Neuronal stem cell (in vitro differentiated cells): ENCODE data around the gene HPRT1. TPM values are rescaled to one million over a fixed set of nuclear protein-coding genes. Genes with fewer than 3 reads are reported as not detected.
A peak's percentile ranks its signal among the peaks of the same experiment; 100 is the strongest.

Experiments used
- DNase-seq: peaks from one replicate; pipeline ENCODE4 v3.0.0-alpha.2; 2013; ENCODE audit warnings: low spot score
- H2AFZ ChIP-seq: one replicate; pipeline ENCODE4 v1.6.1; 2013; ENCODE audit warnings: mild to moderate bottlenecking, low read length, inconsistent platforms
- H2AK5ac ChIP-seq: 2 replicates; pipeline ENCODE4 v1.6.1; 2013; ENCODE audit warnings: low read depth, mild to moderate bottlenecking, inconsistent platforms, low read length, moderate library complexity, mixed read lengths
- H2BK120ac ChIP-seq: 2 replicates; pipeline ENCODE4 v1.6.1; 2013; ENCODE audit warnings: low read depth, mild to moderate bottlenecking, inconsistent platforms, low read length, moderate library complexity, mixed read lengths
- H2BK12ac ChIP-seq: one replicate; pipeline ENCODE4 v1.6.1; 2013; ENCODE audit warnings: low read length, inconsistent platforms
- H2BK15ac ChIP-seq: 2 replicates; pipeline ENCODE4 v1.6.1; 2013; ENCODE audit warnings: mild to moderate bottlenecking, low read length, inconsistent platforms, mixed read lengths
- H2BK5ac ChIP-seq: one replicate; pipeline ENCODE4 v1.6.1; 2013; ENCODE audit warnings: inconsistent platforms, mild to moderate bottlenecking, low read length, moderate library complexity
- H3K14ac ChIP-seq: one replicate; pipeline ENCODE4 v1.6.1; 2013; ENCODE audit warnings: low read length, inconsistent platforms
- H3K18ac ChIP-seq: 2 replicates; pipeline ENCODE4 v1.6.1; 2013; ENCODE audit warnings: low read length, inconsistent platforms
- H3K23ac ChIP-seq: 2 replicates; pipeline ENCODE4 v1.6.1; 2013; ENCODE audit warnings: low read depth, mild to moderate bottlenecking, mixed read lengths, low read length, inconsistent platforms; ENCODE audit not compliant: poor library complexity
- H3K27ac ChIP-seq: replicated peaks from 3 replicates; pipeline ENCODE4 v1.5.1; 2013; ENCODE audit warnings: low read length, inconsistent platforms
- H3K27me3 ChIP-seq, 3 experiments: 2 replicates each; pipeline ENCODE4 v1.6.1; 2013; ENCODE audit warnings: low read length in 3 of 3, mild to moderate bottlenecking in 2 of 3, inconsistent platforms in 1 of 3, low read depth in 1 of 3, mixed read lengths in 1 of 3, moderate library complexity in 1 of 3; ENCODE audit not compliant: control insufficient read depth in 3 of 3, insufficient read depth in 3 of 3
- H3K36me3 ChIP-seq, 2 donors: replicated peaks in 1 of 2; 2 replicates each; pipeline ENCODE4 v1.6.1; 2013; ENCODE audit warnings: low read length in 2 of 2; ENCODE audit not compliant: control insufficient read depth in 2 of 2, insufficient read depth in 2 of 2
- H3K4ac ChIP-seq: 2 replicates; pipeline ENCODE4 v1.6.1; 2013; ENCODE audit warnings: inconsistent platforms, mild to moderate bottlenecking, low read length, moderate library complexity
- H3K4me1 ChIP-seq, 2 donors: 1 replicate in 1 of 2; 2 replicates in 1 of 2; pipeline ENCODE4 v1.6.1; 2013; ENCODE audit warnings: low read length in 2 of 2, low read depth in 1 of 2; ENCODE audit not compliant: control insufficient read depth in 2 of 2, insufficient read depth in 1 of 2
- H3K4me2 ChIP-seq: one replicate; pipeline ENCODE4 v1.6.1; 2013; ENCODE audit warnings: mild to moderate bottlenecking, low read length, inconsistent platforms; ENCODE audit not compliant: insufficient read depth, poor library complexity, severe bottlenecking
- H3K4me3 ChIP-seq, 2 donors: 2 replicates each; pipeline ENCODE4 v1.5.1; 2013; ENCODE audit warnings: low read length in 2 of 2, mild to moderate bottlenecking in 2 of 2, inconsistent platforms in 1 of 2, moderate library complexity in 1 of 2
- H3K79me1 ChIP-seq: one replicate; pipeline ENCODE4 v1.6.1; 2013; ENCODE audit warnings: low read depth, mild to moderate bottlenecking, inconsistent platforms, low read length, moderate library complexity
- H3K9ac ChIP-seq: one replicate; pipeline ENCODE4 v1.6.1; 2013; ENCODE audit warnings: mild to moderate bottlenecking, low read depth, low read length, inconsistent platforms; ENCODE audit not compliant: poor library complexity
- H3K9me3 ChIP-seq, 2 donors: replicated peaks in 1 of 2; 2 replicates each; pipeline versions ENCODE3 to v1.6.1; 2013; ENCODE audit warnings: low read length in 2 of 2, mild to moderate bottlenecking in 2 of 2, inconsistent platforms in 1 of 2, low read depth in 1 of 2, mixed read lengths in 1 of 2, moderate library complexity in 1 of 2; ENCODE audit not compliant: control insufficient read depth in 2 of 2, insufficient read depth in 1 of 2
- H4K8ac ChIP-seq: one replicate; pipeline ENCODE4 v1.6.1; 2013; ENCODE audit warnings: low read depth, mild to moderate bottlenecking, inconsistent platforms, low read length, moderate library complexity
- H4K91ac ChIP-seq: one replicate; pipeline ENCODE4 v1.6.1; 2013; ENCODE audit warnings: low read length, low read depth, mild to moderate bottlenecking, inconsistent platforms; ENCODE audit not compliant: poor library complexity
- WGBS, 2 donors: extraction: QIAGEN DNeasy Blood & Tissue Kit; methylation state at CpG; one replicate each; pipeline ENCODE4 v1.1.7; 2013; ENCODE audit warnings: missing lambda C conversion rate in 2 of 2, mixed read lengths in 1 of 2; ENCODE audit not compliant: insufficient read length in 2 of 2, insufficient replicate concordance in 1 of 2; ENCODE audit errors: extremely low coverage in 2 of 2; 5-methylcytosine and 5-hydroxymethylcytosine counted together
- polyA plus RNA-seq, 2 experiments: library from polyadenylated mRNA; stranded (reverse); fragments of 200-250 nt; gene quantifications; one replicate each; pipeline ENCODE4 v1.2.3, GENCODE V29; 2013

Gene HPRT1, protein sequence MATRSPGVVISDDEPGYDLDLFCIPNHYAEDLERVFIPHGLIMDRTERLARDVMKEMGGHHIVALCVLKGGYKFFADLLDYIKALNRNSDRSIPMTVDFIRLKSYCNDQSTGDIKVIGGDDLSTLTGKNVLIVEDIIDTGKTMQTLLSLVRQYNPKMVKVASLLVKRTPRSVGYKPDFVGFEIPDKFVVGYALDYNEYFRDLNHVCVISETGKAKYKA
- polyA plus RNA-seq (2013, experiment 1 of 2): 27.1 TPM
- 27.1 TPM for polyA plus RNA-seq (2013, experiment 2 of 2)

- H3K79me1 ChIP-seq: no peaks in the 10 kb centered on the region
- H2BK15ac ChIP-seq: no peak within 1 kb of the TSS
- H3K27me3 ChIP-seq: no peaks in the 10 kb centered on the region
- H2BK12ac ChIP-seq: no peak within 1 kb of the TSS
- H3K14ac ChIP-seq: peak within 1 kb of the TSS; percentile 56
- H4K8ac ChIP-seq: no peak within 1 kb of the TSS
- H3K27ac ChIP-seq: no peak within 1 kb of the TSS
- no CpG with 5 or more reads among the region's 85 CpGs for WGBS, 2 donors
- H3K4ac ChIP-seq: no peak within 1 kb of the TSS
- H3K9ac ChIP-seq: peak within 1 kb of the TSS; percentile 88
- H2AK5ac ChIP-seq: no peak within 1 kb of the TSS
- peaks cover 0 to 3% of the 10 kb centered on the region in 2 donors for H3K4me1 ChIP-seq
- H3K4me2 ChIP-seq: peak within 1 kb of the TSS; percentile 54
- H4K91ac ChIP-seq: no peak within 1 kb of the TSS
- H3K18ac ChIP-seq: peak within 1 kb of the TSS; percentile 71
- H3K9me3 ChIP-seq: no peaks in the 10 kb centered on the region
- H3K36me3 ChIP-seq: no peaks in the 10 kb centered on the region
- no peak within 1 kb of the TSS for H2BK120ac ChIP-seq
- H3K23ac ChIP-seq: no peak within 1 kb of the TSS
- peak; percentile 60 for DNase-seq
- H2BK5ac ChIP-seq: no peak within 1 kb of the TSS
- H2AFZ ChIP-seq: peak within 1 kb of the TSS; percentile 92
- H3K4me3 ChIP-seq: peak within 1 kb of the TSS; percentile 69 to 93
Measured at GRCh38 chrX:134460005-134460861, at the start of gene HPRT1. Gene HPRT1 (plus strand): TSS chrX:134460165. CDS start chrX:134460312, 147 bp downstream.

GRCh38 chrX:134416087-134416486 lies 43.9 kb upstream of the HPRT1 start:
- no peak overlapping the region for H3K4me2 ChIP-seq
- H3K9me3 ChIP-seq: no peaks in the 10 kb centered on the region
- no peaks in the 10 kb centered on the region for H3K79me1 ChIP-seq
- H3K18ac ChIP-seq: no peak overlapping the region
- no peak overlapping the region for H4K91ac ChIP-seq
- no peak overlapping the region for H2BK5ac ChIP-seq
- WGBS, 2 donors: no CpG with 5 or more reads among the region's 5 CpGs
- H4K8ac ChIP-seq: no peak overlapping the region
- no peaks in the 10 kb centered on the region for H3K4me1 ChIP-seq
- no peak overlapping the region for H2AFZ ChIP-seq
- H3K4ac ChIP-seq: no peak overlapping the region
- no peak overlapping the region for H2BK15ac ChIP-seq
- DNase-seq: no peak
- H2AK5ac ChIP-seq: no peak overlapping the region
- no peaks in the 10 kb centered on the region for H3K27me3 ChIP-seq
- H3K23ac ChIP-seq: no peak overlapping the region
- no peak overlapping the region for H3K4me3 ChIP-seq
- no peak overlapping the region for H3K14ac ChIP-seq
- no peak overlapping the region for H3K27ac ChIP-seq
- H3K36me3 ChIP-seq: peaks cover 5 to 82% of the 10 kb centered on the region in 2 donors
- no peak overlapping the region for H2BK12ac ChIP-seq
- no peak overlapping the region for H2BK120ac ChIP-seq
- H3K9ac ChIP-seq: no peak overlapping the region

DNA sequence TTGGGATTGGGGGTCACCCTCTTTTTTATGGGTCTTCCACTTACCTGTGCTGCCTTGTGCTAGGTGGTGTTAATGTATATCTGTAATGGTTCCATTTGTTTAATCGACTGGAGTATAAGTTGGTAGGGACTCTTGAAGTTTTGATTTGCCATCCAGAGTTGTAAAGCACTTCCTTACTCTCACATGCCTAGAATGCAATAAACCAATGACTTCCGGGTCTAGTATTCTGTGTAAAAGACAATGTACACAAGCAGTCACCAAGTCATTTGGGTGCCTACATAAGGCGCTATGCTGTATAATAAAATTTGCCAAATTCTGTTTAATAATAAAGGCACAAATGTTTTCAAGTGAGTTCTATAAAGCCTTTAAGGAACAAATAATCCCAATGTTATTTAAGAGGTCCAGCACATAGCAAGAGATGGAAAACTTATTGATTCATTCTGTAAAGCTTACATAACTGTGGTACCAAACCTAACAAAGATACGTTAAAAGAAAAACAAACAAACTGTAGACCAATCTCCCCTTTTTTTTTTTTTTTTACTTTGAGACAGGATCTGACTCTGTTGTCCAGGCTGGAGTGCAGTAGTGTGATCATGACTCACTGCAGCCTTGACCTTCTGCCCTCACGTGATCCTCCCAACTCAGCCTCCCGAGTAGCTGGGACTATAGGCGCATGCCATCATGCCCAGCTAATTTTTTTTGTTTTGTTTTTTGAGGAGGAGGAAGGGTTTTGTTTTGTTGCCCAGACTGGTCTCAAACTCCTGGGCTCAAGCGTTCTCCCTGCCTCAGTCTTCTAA lies 41.5 kb upstream of the HPRT1 start:
- no peak overlapping the region for H3K9ac ChIP-seq
- H3K4me1 ChIP-seq: no peaks in the 10 kb centered on the region
- no peak overlapping the region for H3K18ac ChIP-seq
- peaks cover 5 to 96% of the 10 kb centered on the region in 2 donors for H3K36me3 ChIP-seq
- no peaks in the 10 kb centered on the region for H3K9me3 ChIP-seq
- no peak overlapping the region for H3K4me3 ChIP-seq
- no peak overlapping the region for H3K4ac ChIP-seq
- no peak overlapping the region for H3K27ac ChIP-seq
- H2BK15ac ChIP-seq: no peak overlapping the region
- no peak for DNase-seq
- H3K79me1 ChIP-seq: no peaks in the 10 kb centered on the region
- no peak overlapping the region for H2BK120ac ChIP-seq
- H4K91ac ChIP-seq: no peak overlapping the region
- no CpG with 5 or more reads among the region's 8 CpGs for WGBS, 2 donors
- no peak overlapping the region for H3K4me2 ChIP-seq
- H3K23ac ChIP-seq: no peak overlapping the region
- H3K14ac ChIP-seq: no peak overlapping the region
- H2BK12ac ChIP-seq: no peak overlapping the region
- H2BK5ac ChIP-seq: no peak overlapping the region
- no peak overlapping the region for H2AK5ac ChIP-seq
- H2AFZ ChIP-seq: no peak overlapping the region
- no peaks in the 10 kb centered on the region for H3K27me3 ChIP-seq
- no peak overlapping the region for H4K8ac ChIP-seq
